Measurements from ENCODE around the gene ARHGAP31. TPM values are rescaled to one million over a fixed set of nuclear protein-coding genes. Genes with fewer than 3 reads are reported as not detected.
"Not testable (repeated sequence)": the region's sequence is repeated elsewhere in the genome, so short reads cannot be mapped to it uniquely, and the experiment has no call there.

Gene ARHGAP31
- total RNA-seq, 1 donor from 2014 or later: 85.6 TPM

DNA sequence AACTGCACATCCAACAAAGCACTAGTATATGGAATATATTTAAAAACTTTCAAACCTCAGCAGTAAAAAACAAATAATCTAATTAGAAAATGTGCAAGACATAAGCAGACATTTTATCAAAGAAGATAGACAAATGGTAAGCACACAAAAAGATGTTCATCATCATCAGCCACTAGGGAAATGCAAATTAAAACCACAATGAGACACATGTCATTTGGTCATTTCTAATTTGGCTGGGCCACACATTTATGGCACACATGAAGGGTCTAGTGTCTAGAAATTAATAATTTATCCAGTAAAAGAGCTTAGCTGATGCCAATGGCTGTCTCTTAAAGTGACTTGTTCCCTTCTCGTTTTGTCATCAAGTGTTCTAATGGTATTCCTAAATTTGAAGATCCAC is 45.8 kb downstream of the ARHGAP31 start:
- intact Hi-C loops (cut with DNase I): no loop called here
- ATAC-seq: no peak
- DNase-seq (ENCODE audit: low spot score): no peak

- intact Hi-C loops (cut with DNase I): no loop called here
- DNase-seq (ENCODE audit: low spot score) (no peak), ATAC-seq (no peak)
Measured at GRCh38 chr3:119340446-119340845, 46.3 kb downstream of the ARHGAP31 start.

DNA sequence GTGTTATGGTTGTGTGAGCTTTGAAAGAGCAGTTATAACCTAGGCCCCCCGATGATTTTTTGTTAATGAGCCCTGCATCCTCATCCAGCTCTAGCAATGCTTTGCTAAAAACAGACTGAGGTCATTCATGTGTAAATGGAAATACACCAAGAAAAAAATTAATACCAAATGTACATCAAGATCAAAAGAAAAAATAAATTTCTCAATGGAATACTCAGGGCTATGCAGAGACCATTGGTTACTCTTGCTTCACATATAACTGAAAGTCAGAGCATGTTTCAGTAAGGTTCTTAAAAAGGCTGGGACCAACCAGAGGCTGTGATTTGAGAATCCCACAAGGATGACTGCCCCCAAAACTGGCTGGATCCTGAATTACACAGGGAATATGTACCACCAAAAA is 48.0 kb downstream of the ARHGAP31 start:
- ATAC-seq: no peak
- DNase-seq (ENCODE audit: low spot score): no peak
- intact Hi-C loops (cut with DNase I): no loop called here

GRCh38 chr3:119343719-119344118 is 49.5 kb downstream of the ARHGAP31 start:
- intact Hi-C loops (cut with DNase I): no loop called here
- ATAC-seq (no peak), DNase-seq (ENCODE audit: low spot score) (no peak)

DNA sequence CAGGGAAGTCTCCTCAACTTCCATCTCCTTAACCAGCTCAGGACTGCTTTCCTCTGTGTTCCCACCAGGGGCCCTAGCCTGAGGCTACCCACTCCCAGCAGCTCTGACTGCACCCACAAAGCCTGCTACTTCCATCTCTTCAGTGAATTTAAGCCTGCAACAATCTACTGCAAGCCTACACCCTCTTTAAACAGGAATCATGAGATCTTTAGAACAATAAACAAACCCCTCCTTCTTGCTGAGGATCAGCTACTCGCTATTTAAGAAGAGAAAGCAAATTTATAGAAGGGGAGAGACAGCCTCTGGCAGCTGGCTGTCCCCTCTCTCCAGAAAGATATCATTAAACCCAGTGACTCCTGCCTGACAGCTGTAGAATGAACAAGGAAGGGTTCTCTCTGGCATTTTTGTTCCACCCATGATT is 51.9 kb downstream of the ARHGAP31 start:
- DNase-seq (ENCODE audit: low spot score): no peak
- intact Hi-C loops (cut with DNase I): no loop called here
- peak; percentile 15 for ATAC-seq

DNA sequence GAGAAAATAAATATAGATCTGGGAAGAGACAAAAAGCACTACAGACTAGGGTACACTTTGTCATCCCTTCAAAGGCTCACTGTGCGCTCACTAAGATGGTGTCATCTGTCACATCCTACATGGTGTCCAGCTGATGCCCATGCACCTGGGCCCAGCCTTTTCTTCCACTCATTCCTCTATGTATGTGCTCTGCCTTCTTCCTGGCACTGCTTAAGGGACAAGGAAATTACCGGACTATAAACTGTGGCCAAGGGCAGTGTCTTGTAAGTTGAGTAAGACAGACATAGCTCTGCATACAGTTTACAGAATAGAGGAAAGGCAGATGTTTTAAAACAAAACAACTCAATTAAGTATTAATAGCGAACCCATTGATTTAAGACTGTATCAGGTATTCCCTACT is 52.9 kb downstream of the ARHGAP31 start:
- DNase-seq (ENCODE audit: low spot score) (no peak), ATAC-seq (no peak)
- intact Hi-C loops (cut with DNase I): no loop called here

- intact Hi-C loops (cut with DNase I): no loop called here
- DNase-seq (ENCODE audit: low spot score): no peak
- no peak for ATAC-seq
Measured at GRCh38 chr3:119349354-119350041, 55.3 kb downstream of the ARHGAP31 start.

DNA sequence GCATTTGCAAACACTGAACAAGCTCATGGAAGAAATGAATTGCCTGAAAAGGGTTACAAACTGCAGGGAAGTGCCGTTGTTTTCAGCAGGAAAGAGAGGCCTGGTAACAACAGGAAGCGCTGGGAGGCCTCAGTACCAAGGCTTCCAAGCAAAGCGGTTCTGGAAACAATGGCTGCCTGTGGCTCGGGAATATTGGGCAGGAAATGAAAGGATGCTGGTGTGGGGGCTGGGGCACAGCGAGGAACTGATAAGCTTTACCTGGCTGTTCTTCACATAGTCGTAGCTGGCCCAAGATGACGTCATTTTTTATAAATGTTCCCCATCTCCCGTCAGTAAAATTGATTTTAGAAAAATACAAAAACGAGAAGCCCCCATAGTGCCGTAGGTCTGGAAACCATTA is 55.9 kb downstream of the ARHGAP31 start:
- DNase-seq (ENCODE audit: low spot score) (peak; percentile 62), ATAC-seq (peak; percentile 26)
- intact Hi-C loops (cut with DNase I): no loop called here

- intact Hi-C loops (cut with DNase I): no loop called here
- ATAC-seq (no peak), DNase-seq (ENCODE audit: low spot score) (no peak)
Measured at GRCh38 chr3:119351581-119351980, 57.4 kb downstream of the ARHGAP31 start.

DNA sequence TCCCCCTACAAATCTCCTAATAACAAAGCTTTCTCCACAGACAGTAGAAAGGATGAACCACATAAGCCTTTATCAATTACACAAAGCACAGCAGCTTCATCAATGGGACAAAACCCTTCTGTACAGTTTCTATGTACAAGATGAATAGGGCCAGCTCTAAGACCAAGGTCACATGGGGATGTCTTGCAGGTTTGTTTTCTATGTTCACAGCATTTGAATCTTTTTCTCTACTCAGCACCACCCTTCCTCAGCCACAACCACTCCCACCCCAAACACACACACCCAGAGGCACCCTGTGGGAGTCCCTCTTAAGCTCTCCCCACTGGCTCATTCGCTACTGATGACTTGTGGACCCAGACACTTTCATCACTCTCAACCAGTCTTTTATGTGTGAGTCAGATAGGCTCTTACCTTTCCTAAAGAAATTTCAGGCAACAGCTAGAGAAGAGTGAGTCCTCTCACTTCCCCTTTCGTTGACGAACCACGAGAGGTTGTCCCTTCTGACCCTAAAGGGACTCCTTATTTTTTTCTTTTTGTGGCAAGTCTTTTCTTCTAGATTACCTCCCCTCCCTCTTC is 57.9 kb downstream of the ARHGAP31 start:
- ATAC-seq: peak; percentile 13
- no peak for DNase-seq (ENCODE audit: low spot score)
- intact Hi-C loops (cut with DNase I): no loop called here

GRCh38 chr3:119352863-119353527 is 58.8 kb downstream of the ARHGAP31 start:
- no peak for DNase-seq (ENCODE audit: low spot score)
- intact Hi-C loops (cut with DNase I): no loop called here
- ATAC-seq: peak; percentile 83

GRCh38 chr3:119355608-119356007 is 61.4 kb downstream of the ARHGAP31 start:
- not testable (repeated sequence) for ATAC-seq; DNase-seq (ENCODE audit: low spot score)
- intact Hi-C loops (cut with DNase I): loop anchor here (5.0 kb wide), 2 partner anchors 292 to 717 kb away; no protein-coding TSS in a partner anchor

- no peak for DNase-seq (ENCODE audit: low spot score)
- no peak for ATAC-seq
- intact Hi-C loops (cut with DNase I): loop anchor here (5.0 kb wide), 2 partner anchors 291 to 716 kb away; no protein-coding TSS in a partner anchor
Measured at GRCh38 chr3:119356646-119357045, 62.5 kb downstream of the ARHGAP31 start.

- intact Hi-C loops (cut with DNase I): loop anchor here (5.0 kb wide), 2 partner anchors 290 to 715 kb away; no protein-coding TSS in a partner anchor
Measured at GRCh38 chr3:119357190-119357589, 63.0 kb downstream of the ARHGAP31 start.

GRCh38 chr3:119359476-119360326 is 65.5 kb downstream of the ARHGAP31 start:
- no peak for DNase-seq (ENCODE audit: low spot score)
- intact Hi-C loops (cut with DNase I): loop anchor here (5.0 kb wide), 2 partner anchors 288 to 713 kb away; no protein-coding TSS in a partner anchor
- peak; percentile 80 for ATAC-seq

More at GRCh38 chr3:119357190-119357589, 63.0 kb downstream of the ARHGAP31 start:
- DNase-seq (ENCODE audit: low spot score): no peak
- ATAC-seq: no peak

DNA sequence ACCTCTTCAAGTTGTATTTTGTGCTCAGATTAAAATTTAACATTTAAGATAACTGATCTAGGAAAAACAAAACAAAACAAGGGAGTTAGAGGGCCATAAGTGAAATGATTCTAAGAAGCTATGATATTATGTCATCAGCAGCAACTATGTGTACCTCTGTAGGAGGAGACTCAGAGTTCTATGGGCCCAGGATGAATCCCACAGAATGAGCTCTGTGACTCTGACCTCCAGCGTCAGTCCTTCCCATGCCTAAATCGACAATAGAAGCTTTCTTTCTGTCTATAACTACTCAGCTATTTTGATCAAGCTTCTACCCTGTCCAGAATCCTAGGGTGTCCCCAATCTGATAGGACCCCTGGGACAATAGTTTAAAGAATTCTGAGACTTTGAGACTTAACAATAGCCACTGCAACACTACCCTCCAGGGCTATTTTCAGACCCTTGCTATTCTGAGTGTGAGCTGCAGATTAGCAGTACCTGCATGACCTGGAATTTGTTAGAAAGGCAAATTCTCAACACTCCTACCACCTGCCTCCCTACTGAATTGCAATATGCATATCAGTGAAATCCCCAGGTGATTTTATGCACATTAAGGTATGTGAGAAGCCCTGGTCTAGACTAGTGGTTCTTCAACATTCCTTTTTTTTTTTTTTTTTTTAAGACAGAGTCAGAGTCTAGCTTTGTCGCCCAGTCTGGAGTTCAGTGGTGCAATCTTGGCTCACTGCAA is 66.7 kb downstream of the ARHGAP31 start:
- intact Hi-C loops (cut with DNase I): no loop called here
- DNase-seq (ENCODE audit: low spot score) (no peak), ATAC-seq (no peak)

DNA sequence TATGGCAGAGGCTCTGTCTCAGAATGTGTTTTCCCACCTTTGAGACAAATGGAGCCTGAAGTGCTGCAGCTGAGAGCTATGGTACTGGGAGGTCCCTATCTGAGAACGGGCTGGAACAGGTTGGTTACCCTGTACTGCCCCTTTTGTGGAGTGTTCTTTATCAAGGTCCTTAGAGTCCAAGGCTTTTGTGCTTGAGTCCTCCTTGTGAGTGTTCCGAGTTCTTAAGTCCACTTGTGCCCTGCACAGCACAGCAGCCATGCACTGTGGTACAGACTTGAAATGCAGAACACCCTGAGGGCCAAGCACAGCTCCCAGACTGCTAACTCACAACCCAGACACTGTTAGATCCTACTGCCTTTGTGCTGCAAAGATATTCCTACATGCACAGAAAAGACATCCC is 67.8 kb downstream of the ARHGAP31 start:
- no peak for ATAC-seq
- intact Hi-C loops (cut with DNase I): no loop called here

GRCh38 chr3:119362940-119363725 is 69.0 kb downstream of the ARHGAP31 start:
- no peak for DNase-seq (ENCODE audit: low spot score)
- intact Hi-C loops (cut with DNase I): no loop called here
- ATAC-seq: no peak

More for the DNA sequence above, 67.8 kb downstream of the ARHGAP31 start:
- DNase-seq (ENCODE audit: low spot score): no peak

All from sciatic nerve (tissue), 2 donors.